NB4 (cell line): ENCODE data around the gene RNF157.

Experiments used
- DNase-seq: peaks from one replicate; pipeline ENCODE4 v3.0.0; 2010; ENCODE audit warnings: low read depth
- H3K4me3 ChIP-seq: one replicate; pipeline ENCODE4 v1.5.1; 2011; ENCODE audit warnings: mild to moderate bottlenecking, low read depth, low read length, moderate library complexity
- MYC ChIP-seq: IDR thresholded peaks from 2 replicates; pipeline ENCODE4 v1.6.1; 2011; ENCODE audit warnings: low read depth, low read length
- POLR2A ChIP-seq: IDR thresholded peaks from 2 replicates; pipeline ENCODE4 v1.6.1; 2011; ENCODE audit warnings: mild to moderate bottlenecking; ENCODE audit not compliant: insufficient read length; ENCODE audit errors: extremely low read depth
- TF ChIP-seq, protein P1 (sequence below): IDR thresholded peaks from one replicate; pipeline ENCODE4 v1.5.1; 2012; ENCODE audit warnings: low read depth, low read length
- TF ChIP-seq, protein P2 (sequence below): IDR thresholded peaks from 2 replicates; pipeline ENCODE4 v1.6.1; 2011; ENCODE audit warnings: low read depth, low read length

RNF157 gene

DNA sequence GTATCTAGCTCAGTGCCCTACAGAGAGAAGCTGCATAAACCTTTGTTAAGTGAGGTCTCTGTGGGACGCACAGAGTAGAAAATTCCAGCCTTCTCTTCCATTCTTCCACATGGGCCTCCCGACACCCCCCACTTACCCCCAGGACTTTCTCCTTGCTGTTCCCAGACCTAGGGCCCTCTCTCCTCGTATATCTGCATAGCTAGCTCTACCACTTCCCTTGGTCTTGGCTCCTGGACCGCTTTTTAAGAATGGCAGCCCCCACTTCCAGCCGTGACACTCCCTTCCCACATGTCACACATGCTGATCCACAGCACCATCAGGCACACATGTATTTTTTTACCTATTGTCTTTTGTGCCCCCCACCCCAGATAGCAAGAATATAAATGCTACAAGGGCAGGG is 82.5 kb downstream of the RNF157 start:
- no peak overlapping the region for H3K4me3 ChIP-seq
- TF ChIP-seq, protein P1, sequence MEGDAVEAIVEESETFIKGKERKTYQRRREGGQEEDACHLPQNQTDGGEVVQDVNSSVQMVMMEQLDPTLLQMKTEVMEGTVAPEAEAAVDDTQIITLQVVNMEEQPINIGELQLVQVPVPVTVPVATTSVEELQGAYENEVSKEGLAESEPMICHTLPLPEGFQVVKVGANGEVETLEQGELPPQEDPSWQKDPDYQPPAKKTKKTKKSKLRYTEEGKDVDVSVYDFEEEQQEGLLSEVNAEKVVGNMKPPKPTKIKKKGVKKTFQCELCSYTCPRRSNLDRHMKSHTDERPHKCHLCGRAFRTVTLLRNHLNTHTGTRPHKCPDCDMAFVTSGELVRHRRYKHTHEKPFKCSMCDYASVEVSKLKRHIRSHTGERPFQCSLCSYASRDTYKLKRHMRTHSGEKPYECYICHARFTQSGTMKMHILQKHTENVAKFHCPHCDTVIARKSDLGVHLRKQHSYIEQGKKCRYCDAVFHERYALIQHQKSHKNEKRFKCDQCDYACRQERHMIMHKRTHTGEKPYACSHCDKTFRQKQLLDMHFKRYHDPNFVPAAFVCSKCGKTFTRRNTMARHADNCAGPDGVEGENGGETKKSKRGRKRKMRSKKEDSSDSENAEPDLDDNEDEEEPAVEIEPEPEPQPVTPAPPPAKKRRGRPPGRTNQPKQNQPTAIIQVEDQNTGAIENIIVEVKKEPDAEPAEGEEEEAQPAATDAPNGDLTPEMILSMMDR, result no peak
- TF ChIP-seq, protein P2, sequence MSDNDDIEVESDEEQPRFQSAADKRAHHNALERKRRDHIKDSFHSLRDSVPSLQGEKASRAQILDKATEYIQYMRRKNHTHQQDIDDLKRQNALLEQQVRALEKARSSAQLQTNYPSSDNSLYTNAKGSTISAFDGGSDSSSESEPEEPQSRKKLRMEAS, result no peak
- TF ChIP-seq POLR2A (no peak), MYC (no peak)
- no peak for DNase-seq

DNA sequence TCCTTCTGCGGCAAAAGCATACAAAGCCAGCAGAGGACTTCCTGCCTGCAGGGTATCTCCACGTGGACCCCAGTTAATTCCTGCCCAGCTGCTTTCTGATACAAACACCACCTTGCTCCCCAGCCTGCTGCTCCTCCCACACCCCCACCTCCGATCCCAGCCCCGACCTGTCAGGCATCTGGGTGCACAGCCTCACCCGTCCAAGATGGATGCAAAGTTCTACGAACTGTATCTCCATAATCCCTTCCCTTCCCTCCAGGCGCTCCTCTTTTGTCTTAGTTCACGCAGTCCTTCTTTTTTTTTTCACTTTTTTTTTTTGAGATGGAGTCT is 83.7 kb downstream of the RNF157 start:
- no peak for TF ChIP-seq POLR2A
- TF ChIP-seq, protein P1, result no peak
- TF ChIP-seq, protein P2, result no peak
- TF ChIP-seq MYC, result no peak
- H3K4me3 ChIP-seq, result no peak overlapping the region
- DNase-seq, result no peak

DNA sequence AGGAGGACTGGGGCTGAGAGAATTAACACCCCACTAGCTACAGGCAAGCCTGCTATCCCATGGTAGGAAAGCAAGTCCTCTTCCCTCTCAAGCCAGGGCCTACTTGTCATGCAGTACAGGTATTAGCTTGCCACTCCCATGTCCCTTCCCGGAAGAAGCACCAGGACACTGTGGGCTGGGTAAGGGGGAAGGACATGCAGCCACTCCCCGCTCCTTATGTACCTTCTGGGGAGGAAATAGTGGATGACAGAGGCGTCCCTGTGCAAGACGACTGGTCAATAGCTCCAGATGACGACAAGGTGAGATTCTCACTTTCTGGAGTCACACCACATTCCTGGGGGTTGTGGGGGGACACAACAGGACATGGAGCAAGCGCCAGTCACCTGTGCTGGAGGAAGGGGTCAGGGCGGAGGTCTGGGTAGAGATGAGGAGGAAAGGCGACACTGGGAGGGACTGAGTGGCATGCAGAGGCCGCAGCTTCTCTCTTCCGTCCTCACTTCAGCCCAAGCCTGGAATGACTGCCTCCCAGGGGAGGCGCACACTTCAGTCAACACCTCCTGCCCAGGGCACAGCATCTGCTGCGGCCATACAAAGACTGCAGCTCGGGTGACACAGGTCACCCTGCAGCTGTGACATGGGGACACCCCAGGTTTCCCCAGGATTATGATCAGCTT is 84.2 kb downstream of the RNF157 start:
- no peak for DNase-seq
- no peak for TF ChIP-seq POLR2A
- TF ChIP-seq MYC, result no peak
- TF ChIP-seq, protein P2, result no peak
- TF ChIP-seq, protein P1, result no peak
- no peak overlapping the region for H3K4me3 ChIP-seq

DNA sequence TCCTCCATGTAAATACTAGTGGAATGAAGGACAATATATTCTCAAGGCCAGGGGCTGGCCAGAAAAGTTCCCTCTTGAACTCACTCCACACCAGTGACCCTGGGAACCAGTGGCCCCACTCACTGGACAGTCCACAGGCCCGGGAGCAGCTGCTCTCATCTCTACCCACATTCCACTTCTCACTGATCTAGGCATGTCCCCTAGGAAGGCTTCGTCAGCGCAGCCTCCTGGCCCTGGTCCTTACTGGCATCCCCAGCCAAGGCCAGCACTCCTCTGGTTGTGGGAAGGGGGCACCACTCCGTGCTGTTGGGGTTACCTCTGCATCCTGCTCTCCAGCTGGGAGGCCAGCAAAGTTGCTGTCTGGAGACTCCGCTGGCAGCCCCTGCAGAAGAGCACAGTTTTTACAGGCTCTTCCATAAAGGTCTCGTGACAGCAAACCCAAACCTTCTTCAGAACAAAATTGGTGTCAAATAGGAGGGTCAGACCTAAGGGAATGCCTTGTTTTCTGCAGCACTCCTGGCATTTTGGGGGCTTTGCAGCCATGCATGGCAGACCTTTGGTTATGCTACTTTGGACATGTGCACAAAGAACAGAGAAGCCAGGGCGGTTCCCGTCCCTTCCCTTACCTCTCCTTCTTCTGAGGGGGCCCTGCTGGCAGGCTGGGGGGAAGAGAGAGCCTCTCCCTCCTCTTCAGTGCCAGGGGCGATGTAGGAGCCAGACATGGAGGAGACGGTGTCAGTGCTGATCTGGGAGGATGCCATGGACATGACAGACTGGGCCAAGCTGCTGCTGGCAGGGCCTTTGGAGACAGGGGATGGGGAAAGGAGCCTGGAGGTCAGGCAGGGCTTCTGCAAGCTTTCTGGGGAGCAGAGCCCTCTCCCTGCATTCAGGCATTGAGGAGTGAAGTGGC is 85.1 kb downstream of the RNF157 start:
- TF ChIP-seq, protein P1, result no peak
- TF ChIP-seq POLR2A (no peak), MYC (no peak)
- TF ChIP-seq, protein P2, result no peak
- no peak overlapping the region for H3K4me3 ChIP-seq
- DNase-seq, result no peak

DNA sequence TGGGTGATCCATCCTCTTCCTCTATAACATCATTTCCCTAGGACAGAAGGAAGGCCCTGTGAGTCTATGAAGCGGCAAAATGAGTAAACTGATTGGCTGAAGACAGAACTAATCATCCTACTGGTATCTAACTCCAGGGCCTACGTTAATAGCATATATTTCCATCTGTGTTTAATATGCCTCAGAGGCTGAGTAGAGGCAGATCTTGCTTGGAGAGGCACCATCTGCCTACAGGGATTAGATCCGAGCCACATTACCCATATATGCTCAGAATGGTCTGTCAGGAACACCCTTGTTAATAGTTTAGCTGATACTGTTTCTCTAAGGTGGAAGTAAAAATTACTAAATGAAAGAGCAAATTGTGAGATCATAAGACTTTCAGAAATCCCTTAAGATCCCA is 86.0 kb downstream of the RNF157 start:
- no peak overlapping the region for H3K4me3 ChIP-seq
- TF ChIP-seq MYC (no peak), POLR2A (no peak)
- TF ChIP-seq, protein P1, result no peak
- TF ChIP-seq, protein P2, result no peak
- DNase-seq, result no peak
